Muscle layer of colon (tissue), 2 donors: ENCODE measurements around the gene ATP6V0A1.

Source experiments
- H3K27ac ChIP-seq: one replicate; pipeline ENCODE4 v1.7.0; 2013; ENCODE audit warnings: low read depth, mild to moderate bottlenecking, low read length, moderate library complexity
- H3K27me3 ChIP-seq, 2 donors: one replicate each; pipeline ENCODE4 v1.7.0; 2013; ENCODE audit warnings: low read length in 2 of 2, mild to moderate bottlenecking in 2 of 2; ENCODE audit not compliant: insufficient read depth in 2 of 2, control insufficient read depth in 1 of 2
- H3K36me3 ChIP-seq: one replicate; pipeline ENCODE4 v1.7.0; 2013; ENCODE audit warnings: mild to moderate bottlenecking, low read length; ENCODE audit not compliant: insufficient read depth
- H3K4me1 ChIP-seq: one replicate; pipeline ENCODE4 v1.7.0; 2013; ENCODE audit warnings: mild to moderate bottlenecking, low read length; ENCODE audit not compliant: insufficient read depth
- H3K4me3 ChIP-seq, 2 donors: one replicate each; pipeline ENCODE4 v1.7.0; 2013; ENCODE audit warnings: low read length in 2 of 2, low read depth in 1 of 2, mild to moderate bottlenecking in 1 of 2, moderate library complexity in 1 of 2
- H3K9ac ChIP-seq: one replicate; pipeline ENCODE4 v1.7.0; 2013; ENCODE audit warnings: low read length
- H3K9me3 ChIP-seq: one replicate; pipeline ENCODE4 v1.7.0; 2013; ENCODE audit warnings: mild to moderate bottlenecking, low read length
- donor health status: abdominal sarcoma.
- donor health status: Adenocarcinoma of cecum.

The ATP6V0A1 gene

GRCh38 chr17:42568341-42569111, 109.8 kb downstream of the ATP6V0A1 start:
- H3K9ac ChIP-seq, result no peak overlapping the region
- no peaks in the 10 kb centered on the region for H3K9me3 ChIP-seq
- H3K27ac ChIP-seq, result no peak overlapping the region
- H3K4me3 ChIP-seq, result no peak overlapping the region
- H3K27me3 ChIP-seq, result no peaks in the 10 kb centered on the region
- peaks cover 30% of the 10 kb centered on the region for H3K4me1 ChIP-seq
- peaks cover 75% of the 10 kb centered on the region for H3K36me3 ChIP-seq

GRCh38 chr17:42571435-42572225, 113.0 kb downstream of the ATP6V0A1 start:
- H3K4me3 ChIP-seq, result no peak overlapping the region
- no peaks in the 10 kb centered on the region for H3K27me3 ChIP-seq
- H3K27ac ChIP-seq, result no peak overlapping the region
- peaks cover 70% of the 10 kb centered on the region for H3K36me3 ChIP-seq
- no peaks in the 10 kb centered on the region for H3K9me3 ChIP-seq
- H3K4me1 ChIP-seq, result peaks cover 13% of the 10 kb centered on the region
- H3K9ac ChIP-seq, result no peak overlapping the region
